Germinal center (tissue), 1 donor: ENCODE measurements around the gene PPP1R3C.

ENCODE experiments used
- DNase-seq: peaks from one replicate; pipeline ENCODE4 v3.0.0; 2012; ENCODE audit warnings: mixed read lengths, low spot score

Gene PPP1R3C

GRCh38 chr10:91629715-91630549 is 2.9 kb downstream of the PPP1R3C start:
- DNase-seq: no peak

DNA sequence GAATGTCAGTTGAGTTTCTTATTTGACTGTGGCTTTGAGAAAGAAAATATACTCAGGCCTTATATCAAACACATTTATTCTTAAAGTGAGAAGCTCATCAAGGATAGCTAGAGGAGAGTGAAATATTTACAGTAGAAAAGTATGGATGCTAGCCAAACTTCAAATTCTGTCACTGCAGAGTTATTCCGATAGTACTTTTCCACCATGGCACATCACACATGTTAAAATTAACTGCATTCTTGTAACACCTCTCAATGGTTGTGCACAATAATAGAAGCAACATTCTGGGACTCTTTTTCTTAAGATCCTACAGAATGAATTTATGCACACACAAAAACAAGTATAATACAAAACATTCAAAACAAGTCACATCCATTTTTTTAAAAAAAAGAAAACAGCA is 4.5 kb downstream of the PPP1R3C start:
- DNase-seq: no peak

- DNase-seq: no peak
Measured at GRCh38 chr10:91627344-91628102, 5.3 kb downstream of the PPP1R3C start.

GRCh38 chr10:91626936-91627335 is 5.9 kb downstream of the PPP1R3C start:
- no peak for DNase-seq

- no peak for DNase-seq
Measured at GRCh38 chr10:91624633-91625032, 8.2 kb downstream of the PPP1R3C start.

DNA sequence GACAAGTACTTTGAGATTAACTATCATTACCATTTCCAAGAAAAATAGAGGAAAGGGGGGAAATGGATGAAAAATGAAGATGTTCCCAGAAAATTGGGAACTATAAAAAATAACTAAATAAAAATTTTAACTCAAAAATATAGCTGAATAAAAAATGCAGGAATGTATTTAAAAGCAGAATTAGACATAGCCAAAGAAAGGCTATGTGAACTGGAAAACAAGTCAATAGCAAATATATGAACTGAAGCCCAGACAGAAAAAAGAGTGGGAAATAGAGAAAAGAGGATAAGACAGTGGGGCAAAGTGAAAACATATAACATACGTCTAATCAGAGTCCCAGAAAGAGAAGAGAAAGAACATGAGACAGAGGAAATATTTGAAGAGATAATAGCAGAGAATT is 10.3 kb downstream of the PPP1R3C start:
- DNase-seq: no peak

DNA sequence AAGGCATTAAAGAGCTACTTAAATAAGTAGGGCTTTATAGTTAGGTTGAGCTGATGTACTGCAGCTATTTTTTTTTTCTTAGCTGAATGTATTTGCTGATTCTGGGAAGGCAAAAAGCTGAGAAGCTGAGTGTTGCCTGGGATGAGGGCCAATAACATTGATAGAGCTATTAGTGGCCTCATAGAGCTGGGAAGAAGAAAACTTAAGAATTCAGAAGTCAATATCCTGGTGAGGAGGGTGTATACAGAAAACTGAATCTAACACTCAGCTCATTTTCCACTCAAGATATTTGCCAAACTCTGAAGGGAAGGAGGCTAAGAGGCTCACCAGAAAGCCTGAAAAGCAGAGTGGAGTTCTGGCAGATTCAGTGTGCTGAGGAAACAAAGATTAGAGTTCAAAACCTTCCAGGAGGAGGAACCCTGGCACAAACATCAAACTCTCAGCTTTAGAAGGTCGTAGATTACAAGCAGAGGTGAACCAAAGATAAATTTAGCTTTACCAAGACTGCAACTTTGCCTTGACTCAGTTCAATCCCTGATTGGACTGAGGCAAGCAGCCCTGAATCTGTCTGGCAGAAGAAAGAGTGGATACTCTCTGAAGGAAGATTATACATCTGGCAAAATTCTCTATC is 11.3 kb downstream of the PPP1R3C start:
- no peak for DNase-seq

- DNase-seq: no peak
Measured at GRCh38 chr10:91617072-91617609, 15.7 kb downstream of the PPP1R3C start.

DNA sequence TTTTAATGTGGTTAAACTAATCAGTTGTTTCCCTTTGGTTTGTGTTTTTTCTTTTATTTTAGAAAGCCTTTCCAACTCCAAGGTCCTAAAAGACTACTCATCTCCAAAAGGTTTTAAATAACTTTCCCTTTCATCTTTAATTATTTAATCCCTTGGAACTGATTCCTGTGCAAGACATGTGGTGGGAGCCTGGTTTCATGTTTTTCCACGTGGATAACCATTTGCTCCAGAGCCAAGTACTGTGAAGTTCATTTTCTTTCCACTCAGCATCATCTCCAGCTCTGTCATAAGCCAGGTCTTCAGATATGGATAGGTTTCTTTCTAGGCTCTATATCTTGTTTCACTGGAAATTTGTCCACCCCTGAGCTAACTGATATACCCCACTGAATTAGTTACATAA is 16.7 kb downstream of the PPP1R3C start:
- DNase-seq: no peak

DNA sequence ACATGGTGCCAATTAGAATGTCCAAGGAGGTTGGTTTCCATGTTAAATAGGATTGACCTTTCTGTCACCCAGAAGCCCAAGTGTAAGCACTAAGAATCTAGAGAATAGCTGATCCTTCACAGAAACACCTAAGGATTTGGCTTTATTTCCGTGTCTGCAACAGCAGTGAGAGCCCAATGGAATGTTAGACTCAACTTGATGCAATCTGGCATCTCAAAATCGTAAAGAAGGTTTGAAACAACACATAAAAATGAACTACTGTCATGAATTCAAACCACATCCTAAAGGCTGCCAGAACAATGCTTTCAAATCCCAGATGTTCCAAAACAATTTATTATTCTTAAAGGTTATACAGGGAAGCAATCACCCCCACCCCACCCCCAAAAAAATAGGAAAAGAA is 18.6 kb downstream of the PPP1R3C start:
- no peak for DNase-seq

GRCh38 chr10:91613411-91614187 is 19.3 kb downstream of the PPP1R3C start:
- DNase-seq: no peak

GRCh38 chr10:91610919-91611318 is 22.0 kb downstream of the PPP1R3C start:
- no peak for DNase-seq

GRCh38 chr10:91610444-91610843 is 22.4 kb downstream of the PPP1R3C start:
- DNase-seq: no peak

GRCh38 chr10:91607646-91608403 is 25.0 kb downstream of the PPP1R3C start:
- DNase-seq: no peak

GRCh38 chr10:91605968-91606367 is 26.9 kb downstream of the PPP1R3C start:
- DNase-seq: no peak

DNA sequence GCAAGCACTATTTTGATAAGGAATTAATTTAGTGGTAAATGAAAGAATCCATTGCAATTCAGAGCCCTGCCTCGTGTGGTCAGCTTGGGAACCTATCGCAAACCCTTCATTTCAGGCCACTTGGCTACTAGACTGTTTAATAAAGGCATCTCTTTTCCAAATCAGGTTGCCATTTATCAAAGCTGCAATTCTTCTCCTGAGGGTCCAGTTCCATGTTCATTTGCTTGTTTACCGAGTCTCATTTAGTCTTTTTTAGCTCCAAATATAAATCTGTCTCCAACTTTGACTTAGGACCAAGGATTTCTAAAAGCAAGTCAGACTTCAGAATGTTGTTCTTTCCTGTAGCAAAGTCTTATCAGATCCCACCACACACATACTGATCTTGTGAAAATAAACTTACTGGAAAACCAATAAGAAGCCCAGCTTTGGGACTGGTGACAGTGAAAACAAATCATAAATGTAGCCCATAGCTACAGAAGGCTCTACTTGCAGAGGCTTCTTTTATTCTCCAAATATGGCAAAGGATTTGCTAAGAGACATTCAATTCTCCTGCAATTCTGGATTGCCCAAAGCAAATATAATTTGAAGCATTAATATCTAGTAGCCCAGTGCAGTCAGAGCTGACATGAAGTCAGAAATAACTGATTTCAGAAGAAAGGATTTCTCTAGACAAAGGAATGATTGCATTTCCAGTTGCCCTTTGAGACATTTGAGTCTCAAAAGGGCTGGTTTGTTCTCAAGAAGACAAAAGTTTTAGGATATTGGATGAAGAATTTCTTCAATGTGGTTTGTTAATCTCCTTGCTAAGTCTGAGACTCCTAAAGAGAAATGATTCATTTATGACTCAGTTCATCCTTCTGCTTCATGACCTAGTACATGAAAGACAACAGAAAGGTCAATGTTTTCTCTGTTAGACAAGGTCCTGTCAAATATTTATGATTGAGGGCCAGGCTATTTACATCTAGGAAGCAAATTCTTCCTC is 28.0 kb downstream of the PPP1R3C start:
- DNase-seq: no peak

GRCh38 chr10:91603931-91604331 is 28.9 kb downstream of the PPP1R3C start:
- DNase-seq: no peak

- DNase-seq: no peak
Measured at GRCh38 chr10:91602868-91603568, 29.9 kb downstream of the PPP1R3C start.

GRCh38 chr10:91602449-91602848 is 30.4 kb downstream of the PPP1R3C start:
- DNase-seq: no peak
